HG03060 (cell line): ENCODE results near the gene NR1H2.
"Not testable (repeated sequence)": the region's sequence is repeated elsewhere in the genome, so short reads cannot be mapped to it uniquely, and the experiment has no call there.

Experiments
- ATAC-seq: cut with Tn5 transposase; IDR thresholded peaks from one replicate; pipeline ENCODE4 v1.9.1; 2021; ENCODE audit warnings: low read depth, moderate number of reproducible peaks; ENCODE audit not compliant: unreplicated experiment

Gene NR1H2

GRCh38 chr19:50376166-50377050 lies at the start of gene NR1H2:
Gene NR1H2 (plus strand): TSS chr19:50376457. CDS start chr19:50377606, 1,149 bp downstream.
- peak; percentile 89 for ATAC-seq

- ATAC-seq: no peak
Measured at GRCh38 chr19:50327013-50327412, 49.2 kb upstream of the NR1H2 start.

- no peak for ATAC-seq
Measured at GRCh38 chr19:50327461-50328223, 48.6 kb upstream of the NR1H2 start.

GRCh38 chr19:50328224-50328872 lies 47.9 kb upstream of the NR1H2 start:
- no peak for ATAC-seq

GRCh38 chr19:50328873-50329145 lies 47.4 kb upstream of the NR1H2 start:
- ATAC-seq: peak; percentile 6

DNA sequence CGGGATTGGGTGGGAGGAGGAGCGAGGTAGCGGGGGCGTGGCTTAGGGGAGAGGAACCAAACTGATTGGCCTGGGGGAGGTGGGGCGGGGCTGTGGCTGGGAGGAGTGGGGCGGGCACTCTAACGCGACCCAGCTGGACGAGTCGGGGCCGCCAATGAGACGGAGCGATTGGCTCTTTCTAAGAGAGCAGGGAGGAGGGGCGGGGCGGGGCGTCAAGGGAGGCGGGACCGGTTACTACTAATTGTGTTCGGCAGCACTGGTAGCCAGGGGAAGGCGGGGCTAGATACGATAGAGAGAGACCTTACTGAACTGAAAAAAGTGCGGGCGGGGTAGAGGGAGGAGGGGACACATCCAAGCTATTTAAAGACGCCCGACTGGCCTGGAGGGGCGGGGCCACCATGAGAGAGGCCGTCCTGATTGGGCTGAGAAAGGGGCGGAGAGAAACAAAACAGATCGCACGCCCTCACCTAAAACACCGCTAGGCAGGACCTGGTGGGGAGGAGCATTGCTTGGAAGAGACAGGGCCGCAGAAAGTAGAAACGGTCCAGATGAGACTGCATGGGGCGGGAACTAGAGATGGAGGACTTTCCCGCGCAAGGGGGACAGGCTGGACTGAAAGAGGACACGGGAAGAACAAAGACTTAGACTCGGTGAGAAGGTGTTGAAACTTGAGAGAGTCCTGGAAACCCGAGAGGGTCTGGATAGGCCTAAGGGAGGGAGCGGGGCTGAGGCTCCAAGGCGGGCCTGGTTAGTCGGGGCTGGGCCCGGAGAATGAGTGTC lies 46.9 kb upstream of the NR1H2 start, which contains the start of gene KCNC3:
KCNC3 (minus strand) TSS at position 232 of the 780 bp plus-strand sequence. CDS start 295 bp downstream, outside the sequence.
- ATAC-seq: peak; percentile 39

- ATAC-seq: not testable (repeated sequence)
Measured at GRCh38 chr19:50329926-50330294, 46.3 kb upstream of the NR1H2 start.

DNA sequence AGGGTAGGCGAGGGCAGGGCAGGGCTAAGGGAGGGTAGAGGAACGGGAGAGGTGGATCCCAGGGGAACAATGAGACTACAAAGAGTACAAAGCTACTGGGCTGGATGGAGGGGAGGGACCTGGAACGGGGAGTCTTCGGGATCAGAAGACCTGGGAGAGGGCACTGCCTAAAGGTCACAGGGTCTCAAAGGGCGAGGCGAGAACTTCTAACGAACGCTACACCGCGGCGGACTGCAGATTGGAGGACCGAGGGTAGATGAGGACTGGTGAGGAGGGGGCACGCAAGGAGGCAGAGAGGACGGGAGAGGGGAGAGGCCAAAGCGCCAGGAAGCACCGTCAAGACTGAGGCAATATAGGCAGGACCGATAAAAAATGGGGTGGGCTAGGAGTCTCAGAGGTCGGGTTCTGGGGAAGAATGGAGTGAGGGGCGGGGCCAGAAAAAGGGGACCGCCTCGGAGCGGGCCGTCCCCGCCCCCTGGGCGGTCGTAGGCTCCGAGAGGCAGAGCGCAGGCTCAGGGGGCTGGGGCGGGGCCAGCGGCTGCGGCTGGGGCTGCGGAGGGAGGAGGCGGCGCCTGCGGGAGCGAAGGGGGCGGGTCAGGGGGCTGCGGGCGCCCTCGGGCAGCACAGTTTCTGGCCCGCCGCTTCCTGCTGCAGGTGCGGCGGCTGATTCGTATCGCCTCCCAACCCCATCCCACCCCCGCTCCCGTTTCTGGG lies 45.7 kb upstream of the NR1H2 start:
- ATAC-seq: no peak

DNA sequence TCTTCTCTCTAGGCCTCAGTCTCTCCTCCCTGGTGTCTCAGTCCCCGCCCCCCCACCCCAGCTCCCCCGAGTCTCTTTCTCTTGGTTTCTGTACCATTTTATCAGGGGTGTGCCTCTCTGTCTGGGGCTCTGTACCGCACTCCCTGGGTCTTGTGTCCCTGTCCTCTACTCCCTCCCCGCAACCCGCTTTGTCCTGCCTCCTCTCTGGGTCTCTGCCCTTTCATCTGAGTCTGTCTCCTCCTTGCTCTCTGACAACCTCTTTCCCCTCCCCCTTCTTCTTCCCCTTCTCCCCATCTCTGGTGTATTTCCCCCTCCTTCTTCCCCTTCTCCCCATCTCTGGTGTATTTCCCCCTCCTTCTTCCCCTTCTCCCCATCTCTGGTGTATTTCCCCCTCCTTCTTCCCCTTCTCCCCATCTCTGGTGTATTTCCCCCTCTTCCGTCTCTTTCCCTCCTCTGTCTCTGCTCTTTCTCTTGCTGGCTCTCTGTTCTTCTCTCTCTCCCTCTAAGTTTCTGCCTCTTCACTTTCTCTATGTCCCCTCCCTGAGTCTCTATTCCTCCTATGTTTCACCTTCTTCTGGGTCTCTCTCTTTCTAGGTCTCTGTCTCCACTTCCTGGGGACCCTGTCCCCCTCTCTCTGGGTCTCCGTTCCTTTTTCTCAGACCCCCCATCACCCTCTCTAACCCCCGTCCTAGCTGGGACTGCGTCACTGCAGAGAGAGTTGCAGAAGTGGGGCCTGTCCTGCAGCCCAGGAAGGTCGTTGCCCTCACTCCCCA lies 44.9 kb upstream of the NR1H2 start:
- ATAC-seq: no peak

DNA sequence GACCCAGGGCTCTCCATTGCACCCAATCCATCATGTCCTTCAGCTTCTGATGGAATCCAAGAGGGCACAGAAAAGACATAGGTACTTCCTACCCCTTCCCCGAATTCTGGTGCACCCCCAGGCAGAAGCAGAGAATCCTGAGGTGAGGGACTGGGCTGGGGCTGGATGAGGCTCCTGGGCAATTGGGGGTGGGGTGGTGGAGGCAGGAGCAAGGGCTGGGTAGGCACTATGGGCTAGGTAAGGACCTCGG lies 44.3 kb upstream of the NR1H2 start:
- ATAC-seq: no peak

DNA sequence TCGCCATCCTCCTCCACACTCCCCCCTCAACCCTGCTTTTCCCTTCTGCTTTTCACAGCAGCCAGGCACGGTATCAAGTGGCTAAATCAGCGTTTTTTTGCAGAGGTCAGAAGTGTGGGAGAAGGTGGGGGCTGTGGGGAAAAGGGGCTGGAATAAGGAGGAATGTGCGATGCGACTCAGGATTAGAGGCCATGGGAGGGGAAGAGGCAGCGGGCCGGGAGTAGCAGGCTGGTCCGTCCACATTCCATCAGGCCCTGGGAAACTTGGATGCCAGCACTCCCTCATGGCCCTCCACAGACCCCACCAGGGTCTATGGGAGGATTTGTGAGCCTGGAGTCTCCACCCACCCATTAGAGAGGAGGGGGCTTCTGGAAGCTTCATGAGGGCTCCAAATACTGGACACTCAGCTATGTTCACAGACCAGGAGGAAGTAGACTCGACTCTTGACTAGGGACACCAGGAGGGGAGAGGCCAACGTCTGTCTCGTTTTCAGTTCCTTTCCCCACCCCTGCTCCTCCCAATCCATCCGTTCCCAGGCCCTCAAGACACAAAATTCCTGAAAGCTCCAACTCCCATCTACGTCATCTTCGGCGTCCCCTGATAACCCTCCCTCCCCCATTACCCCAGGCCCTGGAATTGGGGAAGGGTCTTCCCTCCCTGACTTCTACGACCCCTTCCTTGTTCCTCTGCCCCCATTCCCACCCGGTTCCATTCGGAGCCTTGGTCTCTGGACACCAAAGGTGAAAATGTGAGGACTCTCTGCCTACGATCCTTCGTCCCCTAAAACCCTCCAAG lies 43.8 kb upstream of the NR1H2 start:
- no peak for ATAC-seq

GRCh38 chr19:50333235-50333736 lies 43.0 kb upstream of the NR1H2 start:
- ATAC-seq: no peak

GRCh38 chr19:50333737-50334617 lies 42.3 kb upstream of the NR1H2 start:
- ATAC-seq: no peak

DNA sequence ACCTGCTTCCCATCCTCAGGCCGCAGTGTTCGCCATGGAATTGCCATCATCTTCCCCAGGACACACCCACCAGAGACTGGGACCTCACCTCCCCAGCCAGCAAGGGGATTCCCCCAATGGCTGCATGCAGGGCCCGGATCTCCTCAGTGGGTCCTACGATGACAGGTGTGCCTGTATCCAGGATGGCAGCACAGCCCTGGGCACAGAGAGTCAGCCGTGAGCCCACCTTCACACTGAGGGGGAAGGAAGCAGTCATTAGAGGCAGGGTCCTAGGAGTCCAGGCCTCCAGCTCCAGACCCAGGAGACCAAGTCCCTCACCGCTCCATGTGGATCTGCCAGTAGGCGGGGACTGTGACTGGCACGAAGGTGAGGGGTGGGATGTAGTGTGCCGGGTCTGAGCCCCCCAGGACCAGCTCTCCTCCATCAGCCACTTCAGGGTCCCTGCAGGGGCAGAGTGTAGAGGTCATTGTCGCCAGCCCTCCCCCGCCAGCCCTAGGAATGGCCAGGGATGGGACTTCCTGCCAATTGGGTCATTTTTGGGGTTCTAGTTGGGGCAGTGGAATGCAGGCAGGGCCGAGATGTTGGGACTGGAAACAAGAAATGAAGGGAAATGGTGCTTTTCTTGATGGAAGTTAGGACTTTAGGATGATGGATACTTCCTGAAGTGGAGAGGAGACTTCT lies 41.4 kb upstream of the NR1H2 start:
- no peak for ATAC-seq

DNA sequence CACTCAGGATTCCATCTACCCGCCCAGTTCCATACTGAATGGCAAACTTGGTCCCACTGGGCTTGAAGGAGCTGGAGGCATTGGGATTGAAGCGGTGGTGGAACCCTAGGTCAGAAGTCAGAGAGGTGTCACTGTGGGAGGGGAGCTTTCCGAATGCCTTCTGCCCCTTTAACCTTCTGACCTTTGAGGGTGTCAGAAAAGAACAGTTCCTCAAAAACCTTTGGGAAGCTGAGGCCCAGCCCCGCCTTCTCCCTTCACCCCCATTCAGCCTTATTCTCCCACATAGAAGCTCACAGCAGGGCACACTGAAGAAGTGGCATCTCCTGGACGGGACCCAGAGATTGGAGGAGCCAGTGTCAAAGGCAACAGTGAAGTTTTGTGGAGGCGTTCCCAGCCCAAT lies 39.2 kb upstream of the NR1H2 start:
- ATAC-seq: not testable (repeated sequence)

- no peak for ATAC-seq
Measured at GRCh38 chr19:50340331-50340730, 35.9 kb upstream of the NR1H2 start.

GRCh38 chr19:50341091-50341564 lies 35.1 kb upstream of the NR1H2 start:
- ATAC-seq: peak; percentile 65
